PC-9 (cell line): ENCODE data around the gene PTPRO. TPM values are rescaled to one million over a fixed set of nuclear protein-coding genes. Genes with fewer than 3 reads are reported as not detected.

ENCODE experiments used
- BruUV-seq: library from RNA; stranded (reverse); fragments of 400-500 nt; replicated peaks from 2 replicates; lab custom pipeline; 2021; lab: Mats Ljungman, UMichigan
- CTCF ChIA-PET: fragments of 300-600 bp; sonication (Branson Sonifier 250); formaldehyde crosslinking; loops from one replicate; lab custom pipeline; 2022; ENCODE audit warnings: antibody characterized with exemption; lab: Charles Lee
- POLR2A ChIA-PET: fragments of 300-600 bp; sonication (Branson Sonifier 250); formaldehyde crosslinking; loops from one replicate; lab custom pipeline; 2022; ENCODE audit warnings: antibody characterized with exemption; ENCODE audit not compliant: unreplicated experiment; lab: Charles Lee
- DNase-seq, 2 experiments: peaks; one replicate each; pipeline versions ENCODE4 v3.0.0 to v3.0.0-alpha.2; 2015 to 2022; ENCODE audit warnings: mixed read lengths in 1 of 2
- H2AFZ ChIP-seq: fragments of 200-600 bp; sonication (generic); 2 replicates; pipeline ENCODE4 v1.8.1; 2017; ENCODE audit warnings: antibody characterized with exemption
- H3F3A ChIP-seq: fragments of 200-600 bp; sonication (generic); 2 replicates; pipeline ENCODE4 v1.8.1; 2017; ENCODE audit warnings: antibody characterized with exemption, mild to moderate bottlenecking, low read depth; ENCODE audit not compliant: insufficient read depth
- H3K27ac ChIP-seq: fragments of 200-600 bp; sonication (generic); 2 replicates; pipeline ENCODE4 v1.6.1; 2016; ENCODE audit warnings: mixed run types
- H3K27me3 ChIP-seq: fragments of 200-600 bp; sonication (generic); 2 replicates; pipeline ENCODE4 v1.6.1; 2016; ENCODE audit warnings: low read depth, mixed run types; ENCODE audit not compliant: insufficient read depth
- H3K36me3 ChIP-seq: fragments of 200-600 bp; sonication (generic); 2 replicates; pipeline ENCODE4 v1.6.1; 2016; ENCODE audit warnings: low read depth, mixed run types
- H3K4me1 ChIP-seq: fragments of 200-600 bp; sonication (generic); replicated peaks from 2 replicates; pipeline ENCODE4 v1.6.1; 2016; ENCODE audit warnings: mixed run types; ENCODE audit not compliant: insufficient read depth
- H3K4me2 ChIP-seq: fragments of 200-600 bp; sonication (generic); 2 replicates; pipeline ENCODE4 v1.6.1; 2017; ENCODE audit warnings: mixed run types
- H3K4me3 ChIP-seq: fragments of 200-600 bp; sonication (generic); 2 replicates; pipeline ENCODE4 v1.6.1; 2016; ENCODE audit warnings: mixed run types
- H3K79me2 ChIP-seq: fragments of 200-600 bp; sonication (generic); 2 replicates; pipeline ENCODE4 v1.6.1; 2017; ENCODE audit warnings: low read depth, mixed run types
- H3K9me2 ChIP-seq: fragments of 200-600 bp; sonication (generic); 2 replicates; pipeline ENCODE4 v1.8.1; 2017; ENCODE audit warnings: mild to moderate bottlenecking; ENCODE audit not compliant: insufficient read depth
- H3K9me3 ChIP-seq: fragments of 200-600 bp; sonication (generic); 2 replicates; pipeline ENCODE4 v1.8.1; 2016; ENCODE audit warnings: low read depth; ENCODE audit not compliant: insufficient read depth
- H4K20me1 ChIP-seq: fragments of 200-600 bp; sonication (generic); 2 replicates; pipeline ENCODE4 v1.8.1; 2017; ENCODE audit not compliant: insufficient read depth
- EZH2 ChIP-seq: fragments of 200-600 bp; sonication (generic); IDR thresholded peaks from 2 replicates; pipeline ENCODE4 v1.8.0; 2017; ENCODE audit warnings: antibody characterized with exemption, low read depth
- intact Hi-C: fragments of 100-400 bp; cut with micrococcal nuclease; formaldehyde crosslinking; loops from one replicate; pipeline ENCODE4 v1.10.0; 2022; ENCODE audit not compliant: unreplicated experiment
- total RNA-seq: library from RNA; stranded (reverse); gene quantifications from 2 replicates; pipeline ENCODE4 v1.2.3, GENCODE V29; 2021
- TF ChIP-seq, protein P1 (sequence below): fragments of 200-600 bp; sonication (generic); conservative IDR thresholded peaks from 2 replicates; pipeline ENCODE4 v1.6.1; 2017; ENCODE audit warnings: mixed run types, antibody characterized with exemption, mild to moderate bottlenecking, moderate library complexity

The PTPRO gene
- total RNA-seq, 1 experiment from 2014 or later: not detected

DNA sequence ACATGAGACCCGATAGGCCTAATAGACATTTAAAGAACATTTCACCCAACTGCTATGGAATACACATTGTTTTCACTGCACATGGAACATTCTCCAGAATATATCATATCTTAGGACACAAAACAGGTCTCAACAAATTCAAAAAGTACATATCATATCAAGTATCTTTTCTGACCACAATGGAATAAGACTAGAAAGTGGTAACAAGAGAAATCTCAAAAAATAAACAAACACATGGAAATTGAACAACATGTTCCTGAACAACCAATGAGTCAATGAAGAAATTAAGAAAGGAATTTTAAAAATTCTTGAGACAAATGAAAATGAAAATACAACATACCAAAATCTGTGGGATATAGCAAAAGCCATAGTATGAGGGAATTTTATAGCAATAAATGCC is 208.1 kb downstream of the PTPRO start:
- intact Hi-C loops: loop anchor here (10.0 kb wide), 1 partner anchor 444 kb away; no protein-coding TSS in a partner anchor
- Histone ChIP-seq H3K79me2 (no peaks in the 10 kb centered on the region), H3F3A (no peaks in the 10 kb centered on the region; the same call in 1 of the 2 replicates), H3K4me2 (no peak overlapping the region), H3K4me3 (no peak overlapping the region), H3K9me3 (no peaks in the 10 kb centered on the region), H3K27ac (no peak overlapping the region), H3K36me3 (no peaks in the 10 kb centered on the region), H3K9me2 (no peaks in the 10 kb centered on the region), H3K27me3 (no peaks in the 10 kb centered on the region), H4K20me1 (no peaks in the 10 kb centered on the region), H2AFZ (no peak overlapping the region), H3K4me1 (0 out of 2 replicates have a peak, but pooled peaks cover 5% of the 10 kb centered on the region)
- CTCF ChIA-PET: no interaction called here
- DNase-seq: no peak
- BruUV-seq: no TSS peak
- POLR2A ChIA-PET: no interaction called here
- TF ChIP-seq, protein P1, sequence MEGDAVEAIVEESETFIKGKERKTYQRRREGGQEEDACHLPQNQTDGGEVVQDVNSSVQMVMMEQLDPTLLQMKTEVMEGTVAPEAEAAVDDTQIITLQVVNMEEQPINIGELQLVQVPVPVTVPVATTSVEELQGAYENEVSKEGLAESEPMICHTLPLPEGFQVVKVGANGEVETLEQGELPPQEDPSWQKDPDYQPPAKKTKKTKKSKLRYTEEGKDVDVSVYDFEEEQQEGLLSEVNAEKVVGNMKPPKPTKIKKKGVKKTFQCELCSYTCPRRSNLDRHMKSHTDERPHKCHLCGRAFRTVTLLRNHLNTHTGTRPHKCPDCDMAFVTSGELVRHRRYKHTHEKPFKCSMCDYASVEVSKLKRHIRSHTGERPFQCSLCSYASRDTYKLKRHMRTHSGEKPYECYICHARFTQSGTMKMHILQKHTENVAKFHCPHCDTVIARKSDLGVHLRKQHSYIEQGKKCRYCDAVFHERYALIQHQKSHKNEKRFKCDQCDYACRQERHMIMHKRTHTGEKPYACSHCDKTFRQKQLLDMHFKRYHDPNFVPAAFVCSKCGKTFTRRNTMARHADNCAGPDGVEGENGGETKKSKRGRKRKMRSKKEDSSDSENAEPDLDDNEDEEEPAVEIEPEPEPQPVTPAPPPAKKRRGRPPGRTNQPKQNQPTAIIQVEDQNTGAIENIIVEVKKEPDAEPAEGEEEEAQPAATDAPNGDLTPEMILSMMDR: no peak
- no peak for TF ChIP-seq EZH2

- no TSS peak for BruUV-seq
- H3K4me2 ChIP-seq: no peak overlapping the region
- H3K4me1 ChIP-seq: no peaks in the 10 kb centered on the region
- H3K4me3 ChIP-seq: no peak overlapping the region
- H2AFZ ChIP-seq: no peak overlapping the region
- CTCF ChIA-PET: interaction anchor here (0.5 to 1.9 kb wide), 11 partner anchors 35 to 383 kb away, joined by 3 to 22 read pairs (median 3); no protein-coding TSS in a partner anchor
- no peaks in the 10 kb centered on the region for H3K27me3 ChIP-seq
- no peaks in the 10 kb centered on the region for H3K9me3 ChIP-seq
- no peaks in the 10 kb centered on the region for H3K79me2 ChIP-seq
- TF ChIP-seq, protein P1: peak; percentile 63
- no peak for TF ChIP-seq EZH2
- H3K36me3 ChIP-seq: no peaks in the 10 kb centered on the region
- H3F3A ChIP-seq: no peaks in the 10 kb centered on the region
- no peaks in the 10 kb centered on the region for H4K20me1 ChIP-seq
- DNase-seq: peak in 1 of 2 experiments; percentile 52
- POLR2A ChIA-PET: interaction anchor here (0.5 to 0.7 kb wide), 2 partner anchors 368 to 706 kb away, joined by 3 to 9 read pairs; no protein-coding TSS in a partner anchor
- no peak overlapping the region for H3K27ac ChIP-seq
- intact Hi-C loops: loop anchor here (1.0 to 10.0 kb wide), 4 partner anchors 58 to 442 kb away; no protein-coding TSS in a partner anchor
- H3K9me2 ChIP-seq: no peaks in the 10 kb centered on the region
These were observed 210.2 kb downstream of the PTPRO start for GRCh38 chr12:15532364-15532977.

GRCh38 chr12:15534322-15534721 is 212.0 kb downstream of the PTPRO start:
- Histone ChIP-seq H2AFZ (peak overlapping the region; percentile 39), H3K9me3 (no peaks in the 10 kb centered on the region), H3K27me3 (no peaks in the 10 kb centered on the region), H3K4me3 (no peak overlapping the region), H3K27ac (no peak overlapping the region), H3K4me1 (no peaks in the 10 kb centered on the region), H3K4me2 (peak overlapping the region; percentile 47), H3K36me3 (no peaks in the 10 kb centered on the region), H4K20me1 (no peaks in the 10 kb centered on the region), H3K79me2 (no peaks in the 10 kb centered on the region), H3F3A (no peaks in the 10 kb centered on the region), H3K9me2 (no peaks in the 10 kb centered on the region)
- CTCF ChIA-PET: interaction anchor here (0.5 to 1.4 kb wide), 3 partner anchors 50 to 1304 kb away, joined by 3 to 5 read pairs (median 5); no protein-coding TSS in a partner anchor
- BruUV-seq: no TSS peak
- intact Hi-C loops: loop anchor here (10.0 kb wide), 1 partner anchor 440 kb away; no protein-coding TSS in a partner anchor
- POLR2A ChIA-PET: no interaction called here
- no peak for TF ChIP-seq EZH2
- TF ChIP-seq, protein P1: no peak
- DNase-seq: no peak
